DND-41 (cell line): Measurements from ENCODE around the gene CADM2.

Source experiments
- ATAC-seq: fragments of 200-7000 bp; cut with Tn5 transposase; 3 replicates; pipeline ENCODE4 v1.9.1; 2021; ENCODE audit warnings: low read depth; ENCODE audit not compliant: insufficient read depth
- DNase-seq: peaks from one replicate; pipeline ENCODE4 v3.0.0-alpha.2; 2020
- H2AFZ ChIP-seq: 2 replicates; pipeline ENCODE4 v1.6.0; 2012; ENCODE audit warnings: low read depth, low read length
- H3K27ac ChIP-seq: 2 replicates; pipeline ENCODE4 v1.5.1; 2012; ENCODE audit warnings: low read length, inconsistent platforms
- H3K27me3 ChIP-seq: fragments of 200-600 bp; sonication (generic); 2 replicates; pipeline ENCODE4 v1.6.0; 2012; ENCODE audit warnings: low read length, mild to moderate bottlenecking, inconsistent platforms; ENCODE audit not compliant: insufficient read depth, poor library complexity
- H3K36me3 ChIP-seq: 2 replicates; pipeline ENCODE4 v1.5.1; 2012; ENCODE audit warnings: low read length, inconsistent platforms; ENCODE audit not compliant: insufficient read depth
- H3K4me1 ChIP-seq: 2 replicates; pipeline ENCODE4 v1.5.1; 2012; ENCODE audit warnings: mild to moderate bottlenecking, low read length; ENCODE audit not compliant: insufficient read depth
- H3K4me2 ChIP-seq: 2 replicates; pipeline ENCODE4 v1.6.0; 2012; ENCODE audit warnings: mild to moderate bottlenecking, moderate library complexity, low read length, inconsistent platforms; ENCODE audit not compliant: insufficient read depth
- H3K4me3 ChIP-seq, 2 experiments: fragments of 200-600 bp in 1 of 2; shearing (Covaris generic) in 1 of 2; 2 replicates each; pipeline ENCODE4 v1.5.1; 2012 to 2016; ENCODE audit warnings: inconsistent platforms in 2 of 2, low read length in 2 of 2, mild to moderate bottlenecking in 2 of 2, low read depth in 1 of 2, moderate library complexity in 1 of 2
- H3K79me2 ChIP-seq: 2 replicates; pipeline ENCODE4 v1.6.0; 2012; ENCODE audit warnings: low read length, inconsistent platforms; ENCODE audit not compliant: insufficient read depth
- H3K9ac ChIP-seq: 2 replicates; pipeline ENCODE4 v1.6.0; 2012; ENCODE audit warnings: low read depth, mild to moderate bottlenecking, inconsistent platforms, low read length, moderate library complexity
- H3K9me3 ChIP-seq: 2 replicates; pipeline ENCODE4 v1.5.1; 2012; ENCODE audit warnings: low read length, moderate library complexity, mild to moderate bottlenecking, inconsistent platforms; ENCODE audit not compliant: insufficient read depth, severe bottlenecking
- H4K20me1 ChIP-seq: 2 replicates; pipeline ENCODE4 v1.6.0; 2012; ENCODE audit warnings: low read length; ENCODE audit not compliant: insufficient read depth
- EZH2 ChIP-seq: IDR thresholded peaks from 3 replicates; pipeline ENCODE4 v1.6.1; 2012; ENCODE audit warnings: borderline replicate concordance, low read depth, mild to moderate bottlenecking, moderate library complexity, low read length, inconsistent platforms; ENCODE audit not compliant: severe bottlenecking
- TF ChIP-seq, protein P1 (sequence below): IDR thresholded peaks from 2 replicates; pipeline ENCODE4 v1.5.1; 2012; ENCODE audit warnings: borderline replicate concordance, low read length, moderate library complexity, mild to moderate bottlenecking; ENCODE audit not compliant: poor library complexity, severe bottlenecking; ENCODE audit errors: extremely low read depth

The CADM2 gene

GRCh38 chr3:84960581-84960980 lies 1.8 kb downstream of the CADM2 start:
- Histone ChIP-seq H4K20me1 (no peaks in the 10 kb centered on the region), H3K4me3 (no peak overlapping the region), H3K27me3 (no peaks in the 10 kb centered on the region), H3K9ac (no peak overlapping the region), H3K4me1 (no peaks in the 10 kb centered on the region), H3K36me3 (no peaks in the 10 kb centered on the region), H3K9me3 (peaks cover 2% of the 10 kb centered on the region), H3K4me2 (no peak overlapping the region), H3K79me2 (no peaks in the 10 kb centered on the region), H2AFZ (no peak overlapping the region), H3K27ac (no peak overlapping the region)
- ATAC-seq (no peak), DNase-seq (no peak)
- TF ChIP-seq, protein P1, sequence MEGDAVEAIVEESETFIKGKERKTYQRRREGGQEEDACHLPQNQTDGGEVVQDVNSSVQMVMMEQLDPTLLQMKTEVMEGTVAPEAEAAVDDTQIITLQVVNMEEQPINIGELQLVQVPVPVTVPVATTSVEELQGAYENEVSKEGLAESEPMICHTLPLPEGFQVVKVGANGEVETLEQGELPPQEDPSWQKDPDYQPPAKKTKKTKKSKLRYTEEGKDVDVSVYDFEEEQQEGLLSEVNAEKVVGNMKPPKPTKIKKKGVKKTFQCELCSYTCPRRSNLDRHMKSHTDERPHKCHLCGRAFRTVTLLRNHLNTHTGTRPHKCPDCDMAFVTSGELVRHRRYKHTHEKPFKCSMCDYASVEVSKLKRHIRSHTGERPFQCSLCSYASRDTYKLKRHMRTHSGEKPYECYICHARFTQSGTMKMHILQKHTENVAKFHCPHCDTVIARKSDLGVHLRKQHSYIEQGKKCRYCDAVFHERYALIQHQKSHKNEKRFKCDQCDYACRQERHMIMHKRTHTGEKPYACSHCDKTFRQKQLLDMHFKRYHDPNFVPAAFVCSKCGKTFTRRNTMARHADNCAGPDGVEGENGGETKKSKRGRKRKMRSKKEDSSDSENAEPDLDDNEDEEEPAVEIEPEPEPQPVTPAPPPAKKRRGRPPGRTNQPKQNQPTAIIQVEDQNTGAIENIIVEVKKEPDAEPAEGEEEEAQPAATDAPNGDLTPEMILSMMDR: no peak
- TF ChIP-seq EZH2: no peak

DNA sequence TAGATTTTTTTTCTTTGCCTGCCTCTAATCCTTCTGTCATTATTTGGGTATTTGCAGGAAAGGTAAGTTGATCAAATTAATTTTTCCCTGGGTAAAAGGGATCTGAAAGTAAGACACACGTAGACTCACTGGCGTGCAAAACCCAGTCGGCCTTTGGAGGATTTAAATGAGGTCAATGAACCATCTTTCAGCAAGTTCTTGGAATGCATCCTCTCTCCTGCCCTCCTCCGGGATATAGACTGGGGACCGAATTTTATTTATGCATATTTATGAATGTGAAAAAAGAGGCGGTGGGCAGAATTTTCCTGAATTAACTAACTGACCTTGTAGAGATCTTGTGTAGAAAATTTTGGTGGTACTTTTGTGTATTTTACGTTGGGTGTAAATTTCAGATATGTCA lies 2.2 kb downstream of the CADM2 start:
- no peak for TF ChIP-seq EZH2
- TF ChIP-seq, protein P1: no peak
- Histone ChIP-seq H2AFZ (no peak overlapping the region), H3K9me3 (peaks cover 2% of the 10 kb centered on the region), H3K36me3 (no peaks in the 10 kb centered on the region), H3K4me3 (no peak overlapping the region), H3K9ac (no peak overlapping the region), H3K4me2 (no peak overlapping the region), H4K20me1 (no peaks in the 10 kb centered on the region), H3K27me3 (no peaks in the 10 kb centered on the region), H3K79me2 (no peaks in the 10 kb centered on the region), H3K4me1 (no peaks in the 10 kb centered on the region), H3K27ac (no peak overlapping the region)
- DNase-seq (no peak), ATAC-seq (no peak)

- Histone ChIP-seq H2AFZ (no peak overlapping the region), H3K4me2 (no peak overlapping the region), H3K9me3 (peaks cover 2% of the 10 kb centered on the region), H3K9ac (no peak overlapping the region), H3K4me3 (no peak overlapping the region), H3K4me1 (no peaks in the 10 kb centered on the region), H3K27me3 (no peaks in the 10 kb centered on the region), H3K79me2 (no peaks in the 10 kb centered on the region), H3K27ac (no peak overlapping the region), H4K20me1 (no peaks in the 10 kb centered on the region), H3K36me3 (no peaks in the 10 kb centered on the region)
- DNase-seq: no peak
- TF ChIP-seq EZH2: no peak
- TF ChIP-seq, protein P1: no peak
- no peak for ATAC-seq
These were observed 2.9 kb downstream of the CADM2 start for GRCh38 chr3:84961521-84962255.

- TF ChIP-seq, protein P1: no peak
- TF ChIP-seq EZH2: no peak
- H3K36me3 ChIP-seq: no peaks in the 10 kb centered on the region
- no peaks in the 10 kb centered on the region for H3K4me1 ChIP-seq
- H4K20me1 ChIP-seq: no peaks in the 10 kb centered on the region
- ATAC-seq: no peak
- DNase-seq: no peak
- H3K27ac ChIP-seq: no peak overlapping the region
- no peak overlapping the region for H3K4me3 ChIP-seq
- no peaks in the 10 kb centered on the region for H3K79me2 ChIP-seq
- no peaks in the 10 kb centered on the region for H3K27me3 ChIP-seq
- peaks cover 2% of the 10 kb centered on the region for H3K9me3 ChIP-seq
- no peak overlapping the region for H2AFZ ChIP-seq
- H3K9ac ChIP-seq: no peak overlapping the region
- no peak overlapping the region for H3K4me2 ChIP-seq
These were observed 3.6 kb downstream of the CADM2 start for GRCh38 chr3:84962415-84962814.
